Right ventricle myocardium inferior (tissue), 1 donor: ENCODE measurements around the gene PRAC2. TPM values are rescaled to one million over a fixed set of nuclear protein-coding genes. Genes with fewer than 3 reads are reported as not detected.

Experiments
- ATAC-seq: fragments of 200-7000 bp; cut with Tn5 transposase; one replicate; pipeline ENCODE4 v1.9.1; 2020; ENCODE audit warnings: mild to moderate bottlenecking, moderate library complexity
- DNase-seq: peaks from one replicate; pipeline ENCODE4 v3.0.0; 2021; ENCODE audit errors: missing footprints
- intact Hi-C: fragments of 100-400 bp; cut with DNase I; formaldehyde crosslinking; loops from one replicate; pipeline ENCODE4 v1.11.0; 2022
- microRNA-seq: library from miRNA; unstranded; fragments of <30 nt; microRNA quantifications from one replicate; pipeline ENCODE4 v1.2.0, GENCODE V29; 2020
- total RNA-seq: library from RNA; stranded (reverse); fragmentation: NEBNext Ultra II Directional; extraction: Animal tissue kit (Norgen Biotek cat#: 25700); gene quantifications from one replicate; pipeline ENCODE4 v1.2.1, GENCODE V29; 2021
- donor health status: DM: no; HTN: yes; CAD: no; lungs with severe emphysema.

PRAC2 gene
- total RNA-seq, 1 donor from 2014 or later, result not detected

DNA sequence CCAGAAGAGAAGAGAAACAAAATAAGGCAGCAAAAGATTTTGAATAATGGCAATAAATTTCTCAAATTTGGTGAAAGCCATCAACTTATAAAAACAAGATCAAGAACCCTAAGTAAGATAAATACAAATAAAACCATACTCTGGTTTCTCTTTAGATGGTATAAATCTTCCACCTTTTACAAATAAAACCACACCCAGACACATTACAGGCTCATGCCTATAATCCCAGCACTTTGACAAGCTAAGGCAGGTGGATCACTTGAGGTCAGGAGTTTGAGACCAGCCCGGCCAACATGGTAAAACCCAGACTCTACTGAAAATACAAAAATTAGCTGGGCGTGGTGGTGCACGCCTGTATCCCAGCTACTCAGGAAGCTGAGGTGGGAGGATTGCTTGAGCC is 50.3 kb downstream of the PRAC2 start:
- ATAC-seq (no peak), DNase-seq (no peak)
- intact Hi-C loops, result no loop called here

Small RNA genes within 50 kb of the gene (microRNA-seq; reads per million reads assigned to microRNA genes)
- gene MIR3185, result not detected

Other genes with a start within 250 kb of the PRAC2 start
- not detected for gene HOXB1, start 192.2 kb upstream of the PRAC2 start, total RNA-seq
- 2.5 TPM for gene HOXB2, start 178.1 kb upstream of the PRAC2 start, total RNA-seq
- 0.38 TPM for gene HOXB4, start 144.8 kb upstream of the PRAC2 start, total RNA-seq
- 1.2 TPM for gene HOXB3, start 132.9 kb upstream of the PRAC2 start, total RNA-seq
- not detected for gene HOXB5, start 129.4 kb upstream of the PRAC2 start, total RNA-seq
- gene HOXB6, start 118.2 kb upstream of the PRAC2 start, total RNA-seq, result 0.57 TPM
- gene HOXB7, start 112.2 kb upstream of the PRAC2 start, total RNA-seq, result 0.41 TPM
- not detected for gene HOXB8, start 107.9 kb upstream of the PRAC2 start, total RNA-seq
- not detected for gene HOXB9, start 96.8 kb upstream of the PRAC2 start, total RNA-seq
- gene PRAC1, start 667 bp upstream of the PRAC2 start, total RNA-seq, result not detected
- gene HOXB13, start 5.6 kb downstream of the PRAC2 start, total RNA-seq, result not detected
- 0.08 TPM for gene TTLL6, start 94.0 kb downstream of the PRAC2 start, total RNA-seq
- gene CALCOCO2, start 107.8 kb downstream of the PRAC2 start, total RNA-seq, result 321 TPM
- gene ATP5MC1, start 169.6 kb downstream of the PRAC2 start, total RNA-seq, result 504 TPM
- gene UBE2Z, start 185.2 kb downstream of the PRAC2 start, total RNA-seq, result 37.4 TPM
- gene SNF8, start 221.7 kb downstream of the PRAC2 start, total RNA-seq, result 104 TPM
- gene GIP, start 245.4 kb downstream of the PRAC2 start, total RNA-seq, result not detected